ENCODE measurements around the gene PPFIA4. TPM values are rescaled to one million over a fixed set of nuclear protein-coding genes. Genes with fewer than 3 reads are reported as not detected.

Gene PPFIA4
- polyA plus RNA-seq, 1 experiment, result 3.8 TPM

DNA sequence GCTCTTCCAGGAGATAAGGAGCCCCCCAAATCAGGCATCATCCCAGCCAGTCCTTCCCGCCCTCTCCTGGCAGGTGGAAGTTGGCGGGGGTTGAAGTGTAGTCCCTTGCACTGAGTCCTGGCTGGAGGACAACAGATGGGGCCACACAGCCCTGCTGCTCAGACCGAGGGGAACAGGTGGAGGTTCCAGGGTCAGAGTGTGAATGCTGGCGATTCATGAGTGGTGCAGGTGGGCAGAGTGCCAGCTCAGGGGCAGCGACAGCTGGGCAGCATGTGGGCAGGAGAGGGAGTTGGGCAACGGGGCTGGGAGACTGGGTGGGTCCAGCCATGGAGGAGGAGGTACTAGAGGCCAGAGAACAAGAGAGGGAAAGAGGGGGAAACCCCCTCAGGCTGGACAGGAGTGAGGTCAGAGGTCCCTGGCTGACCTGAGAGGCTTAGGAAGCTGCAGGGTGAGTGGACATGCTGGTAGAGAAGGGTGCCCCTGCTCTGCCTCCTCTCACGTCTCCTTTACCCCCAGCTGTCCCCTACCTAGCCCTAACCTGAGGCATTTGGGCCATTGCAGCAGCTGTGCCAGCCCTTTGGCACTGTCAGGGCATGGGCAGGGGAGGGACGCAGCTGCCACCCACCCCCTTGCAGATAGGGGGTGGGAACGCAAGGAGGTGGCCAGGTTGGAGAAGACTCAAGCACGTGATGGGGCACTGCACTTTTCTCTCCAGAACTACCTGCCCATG is 90.0 kb downstream of the PPFIA4 start:
- Histone ChIP-seq H3K4me3 (ENCODE audit: low read depth, low read length) (no peak overlapping the region), H3K27me3 (ENCODE audit: control insufficient read depth, insufficient read depth, low read length) (peaks cover 37% of the 10 kb centered on the region), H3K36me3 (ENCODE audit: control insufficient read depth, insufficient read depth, low read length) (no peaks in the 10 kb centered on the region)
- no peak for DNase-seq (ENCODE audit: low read depth)
- TF ChIP-seq, protein P1, sequence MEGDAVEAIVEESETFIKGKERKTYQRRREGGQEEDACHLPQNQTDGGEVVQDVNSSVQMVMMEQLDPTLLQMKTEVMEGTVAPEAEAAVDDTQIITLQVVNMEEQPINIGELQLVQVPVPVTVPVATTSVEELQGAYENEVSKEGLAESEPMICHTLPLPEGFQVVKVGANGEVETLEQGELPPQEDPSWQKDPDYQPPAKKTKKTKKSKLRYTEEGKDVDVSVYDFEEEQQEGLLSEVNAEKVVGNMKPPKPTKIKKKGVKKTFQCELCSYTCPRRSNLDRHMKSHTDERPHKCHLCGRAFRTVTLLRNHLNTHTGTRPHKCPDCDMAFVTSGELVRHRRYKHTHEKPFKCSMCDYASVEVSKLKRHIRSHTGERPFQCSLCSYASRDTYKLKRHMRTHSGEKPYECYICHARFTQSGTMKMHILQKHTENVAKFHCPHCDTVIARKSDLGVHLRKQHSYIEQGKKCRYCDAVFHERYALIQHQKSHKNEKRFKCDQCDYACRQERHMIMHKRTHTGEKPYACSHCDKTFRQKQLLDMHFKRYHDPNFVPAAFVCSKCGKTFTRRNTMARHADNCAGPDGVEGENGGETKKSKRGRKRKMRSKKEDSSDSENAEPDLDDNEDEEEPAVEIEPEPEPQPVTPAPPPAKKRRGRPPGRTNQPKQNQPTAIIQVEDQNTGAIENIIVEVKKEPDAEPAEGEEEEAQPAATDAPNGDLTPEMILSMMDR (IDR thresholded peaks at IDR 0.05; ENCODE audit: insufficient read depth, low read depth, low read length), result no peak
- ChIA-PET POLR2A (no interaction called here), CTCF (interaction anchor here (1.3 to 14.0 kb wide), 7 partner anchors 14 to 157 kb away, joined by 3 to 282 read pairs (median 32); partner anchors contain the start of gene MYBPH)

DNA sequence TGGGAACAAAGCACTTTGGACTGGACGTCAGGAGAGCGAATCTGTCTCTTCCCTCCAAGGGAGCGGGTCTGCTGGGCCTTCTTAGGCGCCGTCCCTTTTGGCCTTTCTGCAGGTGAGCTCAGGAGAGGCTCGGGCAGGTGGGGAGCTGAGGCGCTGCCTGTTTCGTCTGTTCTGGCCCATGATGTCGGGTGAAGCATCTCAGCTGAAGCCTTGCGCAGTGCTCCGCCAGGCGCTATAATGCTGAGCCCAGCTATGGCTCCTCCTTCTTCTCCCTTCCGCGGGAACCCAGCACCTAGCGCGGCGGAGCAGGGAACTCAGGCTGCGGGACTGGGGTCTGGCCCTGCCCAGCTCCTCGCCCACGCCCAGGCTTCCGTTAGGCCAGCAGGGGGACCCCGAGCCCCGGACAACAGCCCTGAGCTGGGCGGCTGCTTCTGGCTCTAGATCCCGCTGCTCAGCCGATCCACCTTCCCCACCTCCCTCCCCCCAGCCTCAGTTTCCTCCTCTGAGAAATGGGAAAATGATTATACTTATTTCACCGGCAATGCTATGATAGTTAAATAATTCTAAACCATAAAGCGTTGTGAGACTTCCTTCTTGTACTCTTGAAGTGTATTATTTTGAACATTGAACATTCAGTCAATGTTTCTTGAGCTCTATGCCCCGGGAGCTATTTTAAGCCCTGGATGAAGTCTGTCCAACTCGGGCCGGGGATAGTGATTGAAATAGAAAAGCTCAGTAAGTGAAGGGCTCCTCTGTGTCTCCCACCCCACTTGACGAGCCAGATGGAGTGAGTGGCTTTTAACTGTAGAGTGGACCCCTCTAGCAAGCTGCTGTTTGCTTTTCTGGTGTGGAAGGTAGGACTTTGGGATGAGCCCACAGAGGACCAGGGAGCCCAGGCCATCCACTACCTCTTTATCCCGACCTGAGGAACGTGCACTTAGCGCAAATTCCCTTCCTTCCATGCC is 91.6 kb downstream of the PPFIA4 start:
- peaks cover 38% of the 10 kb centered on the region for H3K27me3 ChIP-seq (ENCODE audit: control insufficient read depth, insufficient read depth, low read length)
- POLR2A ChIA-PET, result interaction anchor here (1.1 kb wide), 1 partner anchor 9 kb away, joined by 12 read pairs; no protein-coding TSS in a partner anchor
- no peaks in the 10 kb centered on the region for H3K36me3 ChIP-seq (ENCODE audit: control insufficient read depth, insufficient read depth, low read length)
- TF ChIP-seq, protein P1 (IDR thresholded peaks at IDR 0.05; ENCODE audit: insufficient read depth, low read depth, low read length), result peak; percentile 88
- DNase-seq (ENCODE audit: low read depth), result no peak
- H3K4me3 ChIP-seq (ENCODE audit: low read depth, low read length), result no peak overlapping the region
- CTCF ChIA-PET, result interaction anchor here (0.7 to 14.0 kb wide), 41 partner anchors 10 to 251 kb away, joined by 3 to 282 read pairs (median 5); partner anchors contain the start of genes ADORA1, MYBPH and PPFIA4

DNA sequence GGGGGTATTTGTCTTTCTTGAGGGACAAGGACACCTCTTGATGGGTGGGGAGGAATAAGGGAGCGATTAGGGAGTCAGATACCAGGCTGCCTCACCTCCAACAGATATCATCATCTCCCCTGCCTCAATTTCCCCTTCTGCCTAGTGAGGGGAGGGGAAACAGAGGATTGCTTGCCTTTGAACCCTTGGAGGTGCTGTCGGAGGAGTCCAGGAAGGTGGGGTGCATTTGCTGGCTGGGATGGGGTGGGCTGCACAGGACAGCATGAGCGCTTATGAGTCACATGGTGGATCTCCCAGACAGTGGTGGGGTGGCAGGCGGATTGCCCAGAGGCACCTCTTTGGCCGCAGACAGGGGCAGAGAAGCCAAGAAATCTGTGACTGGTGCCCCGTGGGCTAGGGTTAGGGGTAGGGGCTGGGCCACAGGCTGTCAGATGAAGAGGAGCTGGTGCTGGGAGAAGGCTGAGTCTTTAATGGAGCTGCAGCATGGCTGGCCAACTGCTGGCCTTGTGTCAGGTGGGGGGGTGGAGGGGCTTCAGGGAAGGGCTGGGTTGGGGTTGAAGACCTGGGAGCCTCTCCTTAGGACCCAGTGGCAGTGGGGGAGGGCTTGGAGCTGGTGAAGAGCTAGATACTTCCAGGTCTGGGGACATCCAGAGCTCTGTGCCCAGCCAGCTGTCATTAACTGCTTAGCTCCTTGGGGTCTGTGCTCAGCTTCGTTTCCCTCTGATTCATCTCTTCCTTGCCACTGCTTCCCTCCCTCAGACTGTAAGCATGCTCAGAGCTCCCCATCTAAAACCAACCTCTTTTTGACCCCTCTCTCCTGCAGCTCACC is 94.2 kb downstream of the PPFIA4 start:
- H3K27me3 ChIP-seq (ENCODE audit: control insufficient read depth, insufficient read depth, low read length), result peaks cover 37% of the 10 kb centered on the region
- H3K36me3 ChIP-seq (ENCODE audit: control insufficient read depth, insufficient read depth, low read length), result no peaks in the 10 kb centered on the region
- no peak for DNase-seq (ENCODE audit: low read depth)
- CTCF ChIA-PET, result interaction anchor here (0.6 to 14.0 kb wide), 9 partner anchors 9 to 152 kb away, joined by 3 to 282 read pairs (median 3); partner anchors contain the start of gene MYBPH
- TF ChIP-seq, protein P1 (IDR thresholded peaks at IDR 0.05; ENCODE audit: insufficient read depth, low read depth, low read length), result no peak
- H3K4me3 ChIP-seq (ENCODE audit: low read depth, low read length), result no peak overlapping the region
- POLR2A ChIA-PET, result no interaction called here

DNA sequence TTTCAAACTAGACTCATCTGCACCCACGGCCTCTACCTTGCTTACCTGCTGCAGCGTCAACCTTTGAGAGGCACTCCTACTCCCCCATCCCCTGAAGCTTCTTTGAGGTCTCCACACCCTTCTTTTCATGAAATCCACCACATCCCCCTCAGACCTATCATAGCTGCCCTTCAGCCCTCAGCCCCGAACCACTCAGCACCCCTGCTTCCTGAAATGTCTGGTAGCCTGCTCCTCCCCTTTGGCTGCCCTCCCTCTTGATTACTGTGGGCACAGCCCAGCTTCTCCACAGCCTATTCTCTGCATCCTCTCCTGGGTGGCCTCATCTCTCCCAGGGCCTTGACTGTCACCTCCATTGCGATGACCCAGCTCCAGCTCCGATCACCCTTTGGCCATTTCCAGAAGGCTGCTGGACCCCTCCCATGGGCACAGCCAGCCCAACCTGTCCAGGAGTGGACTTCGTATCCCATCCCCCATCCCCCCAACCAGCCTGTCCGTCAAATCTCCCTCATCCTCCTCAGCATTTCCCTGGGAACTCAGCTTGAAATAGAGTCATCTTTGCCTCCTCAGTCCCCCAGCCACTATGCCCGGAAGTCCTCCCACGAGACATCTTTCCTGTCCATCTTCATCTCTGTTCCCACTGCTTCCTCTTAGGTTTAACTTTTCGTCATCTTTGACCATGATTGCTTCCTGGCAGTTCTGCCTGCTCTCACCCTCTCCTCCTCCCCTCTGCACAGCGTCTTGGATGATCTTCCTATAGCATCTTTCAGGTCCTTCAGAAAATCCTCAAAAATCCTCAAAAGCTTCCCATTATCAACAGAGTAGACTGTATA is 95.1 kb downstream of the PPFIA4 start:
- Histone ChIP-seq H3K36me3 (ENCODE audit: control insufficient read depth, insufficient read depth, low read length) (no peaks in the 10 kb centered on the region), H3K27me3 (ENCODE audit: control insufficient read depth, insufficient read depth, low read length) (peaks cover 31% of the 10 kb centered on the region), H3K4me3 (ENCODE audit: low read depth, low read length) (no peak overlapping the region)
- TF ChIP-seq, protein P1 (IDR thresholded peaks at IDR 0.05; ENCODE audit: insufficient read depth, low read depth, low read length), result no peak
- ChIA-PET POLR2A (no interaction called here), CTCF (interaction anchor here (0.6 to 14.0 kb wide), 8 partner anchors 8 to 542 kb away, joined by 3 to 282 read pairs (median 4); partner anchors contain the start of gene MYBPH)
- DNase-seq (ENCODE audit: low read depth), result no peak
